ENCODE data around the gene EGFL7.
"Not testable (repeated sequence)": the region's sequence is repeated elsewhere in the genome, so short reads cannot be mapped to it uniquely, and the experiment has no call there.

The EGFL7 gene

GRCh38 chr9:136625101-136626065 lies 37.3 kb upstream of the EGFL7 start:
- DNase-seq = peak; percentile 68

GRCh38 chr9:136626066-136626725 lies 36.5 kb upstream of the EGFL7 start:
- DNase-seq = peak; percentile 21

- peak; percentile 20 for DNase-seq
These were observed 35.7 kb upstream of the EGFL7 start for GRCh38 chr9:136626740-136627642.

- DNase-seq = no peak
These were observed 35.0 kb upstream of the EGFL7 start for GRCh38 chr9:136627703-136628102.

- DNase-seq = peak; percentile 26
These were observed 34.4 kb upstream of the EGFL7 start for GRCh38 chr9:136628268-136628667.

- DNase-seq = no peak
These were observed 33.5 kb upstream of the EGFL7 start for GRCh38 chr9:136629001-136629878.

- peak; percentile 75 for DNase-seq
These were observed 32.6 kb upstream of the EGFL7 start for GRCh38 chr9:136629879-136630661.

GRCh38 chr9:136630662-136630992 lies 32.1 kb upstream of the EGFL7 start:
- DNase-seq = no peak

- DNase-seq = peak; percentile 87
These were observed 31.4 kb upstream of the EGFL7 start for GRCh38 chr9:136631038-136632000.

- DNase-seq = not testable (repeated sequence)
These were observed 30.6 kb upstream of the EGFL7 start for GRCh38 chr9:136632072-136632471.

- not testable (repeated sequence) for DNase-seq
These were observed 30.1 kb upstream of the EGFL7 start for GRCh38 chr9:136632491-136633106.

GRCh38 chr9:136634904-136635303 lies 27.8 kb upstream of the EGFL7 start:
- DNase-seq = no peak

- peak; percentile 77 for DNase-seq
These were observed 22.3 kb upstream of the EGFL7 start for GRCh38 chr9:136640171-136641111.

- no peak for DNase-seq
These were observed 20.2 kb upstream of the EGFL7 start for GRCh38 chr9:136642439-136642921.

- peak; percentile 17 for DNase-seq
These were observed 18.9 kb upstream of the EGFL7 start for GRCh38 chr9:136643596-136644342.

GRCh38 chr9:136644343-136644592 lies 18.4 kb upstream of the EGFL7 start:
- peak; percentile 86 for DNase-seq

GRCh38 chr9:136644593-136645351 lies 17.9 kb upstream of the EGFL7 start:
- peak; percentile 54 for DNase-seq

All from right hindlimb (tissue), 1 donor.